ENCODE measurements around the gene DMD.

The DMD gene

GRCh38 chrX:31546126-31546525 is 1665.2 kb downstream of the DMD start:
- H3K79me2 ChIP-seq (ENCODE audit: control insufficient read depth, insufficient read depth, low read length, unreplicated experiment) = no peaks in the 10 kb centered on the region
- H3K36me3 ChIP-seq (ENCODE audit: insufficient read depth, low read length) = no peaks in the 10 kb centered on the region
- H3K27ac ChIP-seq (ENCODE audit: low read depth, low read length) = peak overlapping the region; percentile 86
- peak overlapping the region; percentile 44 for H2AFZ ChIP-seq (ENCODE audit: low read length, unreplicated experiment)
- no peaks in the 10 kb centered on the region for H3K27me3 ChIP-seq (ENCODE audit: insufficient read depth, low read length)
- H3K4me3 ChIP-seq (ENCODE audit: low read depth, low read length) = peak overlapping the region; percentile 19; the same call in 1 of the 2 replicates
- peaks cover 25% of the 10 kb centered on the region for H3K4me1 ChIP-seq (ENCODE audit: control insufficient read depth, insufficient read depth, low read length, unreplicated experiment)

- no peaks in the 10 kb centered on the region for H3K27me3 ChIP-seq (ENCODE audit: insufficient read depth, low read length)
- H3K36me3 ChIP-seq (ENCODE audit: insufficient read depth, low read length) = no peaks in the 10 kb centered on the region
- H3K27ac ChIP-seq (ENCODE audit: low read depth, low read length) = peak overlapping the region; percentile 86
- H3K79me2 ChIP-seq (ENCODE audit: control insufficient read depth, insufficient read depth, low read length, unreplicated experiment) = no peaks in the 10 kb centered on the region
- peak overlapping the region; percentile 19; the same call in 1 of the 2 replicates for H3K4me3 ChIP-seq (ENCODE audit: low read depth, low read length)
- peak overlapping the region; percentile 34 for H2AFZ ChIP-seq (ENCODE audit: low read length, unreplicated experiment)
- H3K4me1 ChIP-seq (ENCODE audit: control insufficient read depth, insufficient read depth, low read length, unreplicated experiment) = peaks cover 25% of the 10 kb centered on the region
Measured at GRCh38 chrX:31545726-31546125, 1665.6 kb downstream of the DMD start.

GRCh38 chrX:31545191-31545590 is 1666.2 kb downstream of the DMD start:
- H2AFZ ChIP-seq (ENCODE audit: low read length, unreplicated experiment) = peak overlapping the region; percentile 34
- H3K27me3 ChIP-seq (ENCODE audit: insufficient read depth, low read length) = no peaks in the 10 kb centered on the region
- no peaks in the 10 kb centered on the region for H3K36me3 ChIP-seq (ENCODE audit: insufficient read depth, low read length)
- H3K4me3 ChIP-seq (ENCODE audit: low read depth, low read length) = no peak overlapping the region
- peaks cover 25% of the 10 kb centered on the region for H3K4me1 ChIP-seq (ENCODE audit: control insufficient read depth, insufficient read depth, low read length, unreplicated experiment)
- no peaks in the 10 kb centered on the region for H3K79me2 ChIP-seq (ENCODE audit: control insufficient read depth, insufficient read depth, low read length, unreplicated experiment)
- peak overlapping the region; percentile 86 for H3K27ac ChIP-seq (ENCODE audit: low read depth, low read length)

- H2AFZ ChIP-seq (ENCODE audit: low read length, unreplicated experiment) = no peak overlapping the region
- no peaks in the 10 kb centered on the region for H3K27me3 ChIP-seq (ENCODE audit: insufficient read depth, low read length)
- H3K4me1 ChIP-seq (ENCODE audit: control insufficient read depth, insufficient read depth, low read length, unreplicated experiment) = peaks cover 25% of the 10 kb centered on the region
- no peaks in the 10 kb centered on the region for H3K79me2 ChIP-seq (ENCODE audit: control insufficient read depth, insufficient read depth, low read length, unreplicated experiment)
- H3K36me3 ChIP-seq (ENCODE audit: insufficient read depth, low read length) = no peaks in the 10 kb centered on the region
- H3K27ac ChIP-seq (ENCODE audit: low read depth, low read length) = no peak overlapping the region
- H3K4me3 ChIP-seq (ENCODE audit: low read depth, low read length) = no peak overlapping the region
Measured at GRCh38 chrX:31543634-31544033, 1667.7 kb downstream of the DMD start.

GRCh38 chrX:31542566-31542965 is 1668.8 kb downstream of the DMD start:
- Histone ChIP-seq H3K27me3 (ENCODE audit: insufficient read depth, low read length) (no peaks in the 10 kb centered on the region), H3K79me2 (ENCODE audit: control insufficient read depth, insufficient read depth, low read length, unreplicated experiment) (no peaks in the 10 kb centered on the region), H3K36me3 (ENCODE audit: insufficient read depth, low read length) (no peaks in the 10 kb centered on the region), H3K4me1 (ENCODE audit: control insufficient read depth, insufficient read depth, low read length, unreplicated experiment) (peaks cover 25% of the 10 kb centered on the region), H3K27ac (ENCODE audit: low read depth, low read length) (no peak overlapping the region), H2AFZ (ENCODE audit: low read length, unreplicated experiment) (no peak overlapping the region), H3K4me3 (ENCODE audit: low read depth, low read length) (no peak overlapping the region)

- Histone ChIP-seq H3K36me3 (ENCODE audit: insufficient read depth, low read length) (no peaks in the 10 kb centered on the region), H2AFZ (ENCODE audit: low read length, unreplicated experiment) (no peak overlapping the region), H3K27ac (ENCODE audit: low read depth, low read length) (no peak overlapping the region), H3K79me2 (ENCODE audit: control insufficient read depth, insufficient read depth, low read length, unreplicated experiment) (no peaks in the 10 kb centered on the region), H3K27me3 (ENCODE audit: insufficient read depth, low read length) (no peaks in the 10 kb centered on the region), H3K4me1 (ENCODE audit: control insufficient read depth, insufficient read depth, low read length, unreplicated experiment) (peaks cover 2% of the 10 kb centered on the region), H3K4me3 (ENCODE audit: low read depth, low read length) (no peak overlapping the region)
Measured at GRCh38 chrX:31540313-31540712, 1671.0 kb downstream of the DMD start.

- Histone ChIP-seq H2AFZ (ENCODE audit: low read length, unreplicated experiment) (no peak overlapping the region), H3K4me1 (ENCODE audit: control insufficient read depth, insufficient read depth, low read length, unreplicated experiment) (no peaks in the 10 kb centered on the region), H3K4me3 (ENCODE audit: low read depth, low read length) (no peak overlapping the region), H3K79me2 (ENCODE audit: control insufficient read depth, insufficient read depth, low read length, unreplicated experiment) (no peaks in the 10 kb centered on the region), H3K27me3 (ENCODE audit: insufficient read depth, low read length) (no peaks in the 10 kb centered on the region), H3K27ac (ENCODE audit: low read depth, low read length) (no peak overlapping the region), H3K36me3 (ENCODE audit: insufficient read depth, low read length) (no peaks in the 10 kb centered on the region)
Measured at GRCh38 chrX:31527455-31528126, 1683.8 kb downstream of the DMD start.

GRCh38 chrX:31523884-31524536 is 1687.3 kb downstream of the DMD start:
- H2AFZ ChIP-seq (ENCODE audit: low read length, unreplicated experiment) = no peak overlapping the region
- no peaks in the 10 kb centered on the region for H3K79me2 ChIP-seq (ENCODE audit: control insufficient read depth, insufficient read depth, low read length, unreplicated experiment)
- H3K27ac ChIP-seq (ENCODE audit: low read depth, low read length) = no peak overlapping the region
- H3K36me3 ChIP-seq (ENCODE audit: insufficient read depth, low read length) = no peaks in the 10 kb centered on the region
- no peaks in the 10 kb centered on the region for H3K27me3 ChIP-seq (ENCODE audit: insufficient read depth, low read length)
- H3K4me1 ChIP-seq (ENCODE audit: control insufficient read depth, insufficient read depth, low read length, unreplicated experiment) = no peaks in the 10 kb centered on the region
- no peak overlapping the region for H3K4me3 ChIP-seq (ENCODE audit: low read depth, low read length)

GRCh38 chrX:31522760-31523159 is 1688.6 kb downstream of the DMD start:
- no peak overlapping the region for H3K4me3 ChIP-seq (ENCODE audit: low read depth, low read length)
- peaks cover 4% of the 10 kb centered on the region for H3K4me1 ChIP-seq (ENCODE audit: control insufficient read depth, insufficient read depth, low read length, unreplicated experiment)
- H3K79me2 ChIP-seq (ENCODE audit: control insufficient read depth, insufficient read depth, low read length, unreplicated experiment) = no peaks in the 10 kb centered on the region
- no peaks in the 10 kb centered on the region for H3K36me3 ChIP-seq (ENCODE audit: insufficient read depth, low read length)
- no peak overlapping the region for H2AFZ ChIP-seq (ENCODE audit: low read length, unreplicated experiment)
- no peaks in the 10 kb centered on the region for H3K27me3 ChIP-seq (ENCODE audit: insufficient read depth, low read length)
- H3K27ac ChIP-seq (ENCODE audit: low read depth, low read length) = no peak overlapping the region

- H3K79me2 ChIP-seq (ENCODE audit: control insufficient read depth, insufficient read depth, low read length, unreplicated experiment) = no peaks in the 10 kb centered on the region
- H2AFZ ChIP-seq (ENCODE audit: low read length, unreplicated experiment) = no peak overlapping the region
- H3K27me3 ChIP-seq (ENCODE audit: insufficient read depth, low read length) = no peaks in the 10 kb centered on the region
- no peak overlapping the region for H3K27ac ChIP-seq (ENCODE audit: low read depth, low read length)
- no peak overlapping the region for H3K4me3 ChIP-seq (ENCODE audit: low read depth, low read length)
- no peaks in the 10 kb centered on the region for H3K36me3 ChIP-seq (ENCODE audit: insufficient read depth, low read length)
- H3K4me1 ChIP-seq (ENCODE audit: control insufficient read depth, insufficient read depth, low read length, unreplicated experiment) = peaks cover 4% of the 10 kb centered on the region
Measured at GRCh38 chrX:31521941-31522340, 1689.4 kb downstream of the DMD start.

- Histone ChIP-seq H3K4me1 (ENCODE audit: control insufficient read depth, insufficient read depth, low read length, unreplicated experiment) (peaks cover 4% of the 10 kb centered on the region), H3K27ac (ENCODE audit: low read depth, low read length) (no peak overlapping the region), H2AFZ (ENCODE audit: low read length, unreplicated experiment) (no peak overlapping the region), H3K27me3 (ENCODE audit: insufficient read depth, low read length) (no peaks in the 10 kb centered on the region), H3K36me3 (ENCODE audit: insufficient read depth, low read length) (no peaks in the 10 kb centered on the region), H3K4me3 (ENCODE audit: low read depth, low read length) (no peak overlapping the region), H3K79me2 (ENCODE audit: control insufficient read depth, insufficient read depth, low read length, unreplicated experiment) (no peaks in the 10 kb centered on the region)
Measured at GRCh38 chrX:31516527-31516926, 1694.8 kb downstream of the DMD start.
